Keratinocyte (primary cell): ENCODE data around the gene ZSWIM3. TPM values are rescaled to one million over a fixed set of nuclear protein-coding genes. Genes with fewer than 3 reads are reported as not detected.
A peak's percentile ranks its signal among the peaks of the same experiment; 100 is the strongest.

Experiments used
- DNase-seq: peaks from one replicate; pipeline ENCODE4 v3.0.0-alpha.2; 2011; ENCODE audit warnings: low read depth, missing footprints, low spot score
- FAIRE-seq: peaks from 2 replicates; lab custom pipeline; 2011; peaks lifted over from hg19 to GRCh38; lab: Jason Lieb, UNC
- H2AFZ ChIP-seq: 2 replicates; pipeline ENCODE4 v1.6.0; 2012; ENCODE audit warnings: low read length, control low read depth, inconsistent platforms; ENCODE audit not compliant: control insufficient read depth
- H3K27ac ChIP-seq: 2 replicates; pipeline ENCODE4 v1.5.1; 2011; ENCODE audit warnings: low read length; ENCODE audit not compliant: control insufficient read depth, insufficient read depth
- H3K27me3 ChIP-seq: 3 replicates; pipeline ENCODE4 v1.6.0; 2011; ENCODE audit warnings: low read length; ENCODE audit not compliant: control insufficient read depth, insufficient read depth; ENCODE audit errors: extremely low read depth
- H3K36me3 ChIP-seq, 2 experiments: 2 replicates in 1 of 2; 3 replicates in 1 of 2; pipeline ENCODE4 v1.5.1; 2011; ENCODE audit warnings: low read length in 2 of 2, mild to moderate bottlenecking in 1 of 2; ENCODE audit not compliant: control insufficient read depth in 2 of 2, insufficient read depth in 2 of 2; ENCODE audit errors: extremely low read depth in 1 of 2
- H3K4me1 ChIP-seq: 3 replicates; pipeline ENCODE4 v1.5.1; 2011; ENCODE audit warnings: low read length; ENCODE audit not compliant: control insufficient read depth, insufficient read depth; ENCODE audit errors: extremely low read depth
- H3K4me2 ChIP-seq: 3 replicates; pipeline ENCODE4 v1.6.0; 2011; ENCODE audit warnings: low read depth, low read length; ENCODE audit not compliant: control insufficient read depth, insufficient read depth; ENCODE audit errors: extremely low read depth
- H3K4me3 ChIP-seq, 3 experiments: fragments of 200-600 bp in 1 of 3; sonication (generic) in 1 of 3; 2 replicates in 2 of 3; 3 replicates in 1 of 3; pipeline ENCODE4 v1.5.1; 2011 to 2016; ENCODE audit warnings: low read length in 3 of 3, mild to moderate bottlenecking in 3 of 3, control low read depth in 2 of 3, inconsistent platforms in 1 of 3, low read depth in 1 of 3, mixed read lengths in 1 of 3, mixed run types in 1 of 3, moderate library complexity in 1 of 3; ENCODE audit not compliant: control insufficient read depth in 2 of 3, insufficient read depth in 2 of 3; ENCODE audit errors: extremely low read depth in 1 of 3
- H3K79me2 ChIP-seq: 2 replicates; pipeline ENCODE4 v1.6.0; 2012; ENCODE audit warnings: low read length; ENCODE audit not compliant: control insufficient read depth, insufficient read depth
- H3K9ac ChIP-seq: 3 replicates; pipeline ENCODE4 v1.6.0; 2011; ENCODE audit warnings: low read length; ENCODE audit not compliant: control insufficient read depth, insufficient read depth; ENCODE audit errors: extremely low read depth
- H3K9me1 ChIP-seq: 3 replicates; pipeline ENCODE4 v1.6.0; 2011; ENCODE audit warnings: low read length; ENCODE audit not compliant: control insufficient read depth, insufficient read depth; ENCODE audit errors: extremely low read depth
- H3K9me3 ChIP-seq: 2 replicates; pipeline ENCODE4 v1.5.1; 2012; ENCODE audit warnings: low read depth, low read length; ENCODE audit not compliant: control insufficient read depth
- H4K20me1 ChIP-seq: 3 replicates; pipeline ENCODE4 v1.6.0; 2011; ENCODE audit warnings: low read length; ENCODE audit not compliant: control insufficient read depth, insufficient read depth; ENCODE audit errors: extremely low read depth
- CTCF ChIP-seq, 3 experiments: IDR thresholded peaks in 1 of 3; conservative IDR thresholded peaks in 1 of 3; optimal IDR thresholded peaks in 1 of 3; 2 replicates in 2 of 3; 3 replicates in 1 of 3; pipeline versions ENCODE3 to v1.5.1; 2011; ENCODE audit warnings: low read length in 3 of 3, mild to moderate bottlenecking in 3 of 3, moderate library complexity in 2 of 3, control low read depth in 1 of 3, inconsistent platforms in 1 of 3; ENCODE audit not compliant: insufficient read depth in 2 of 3; ENCODE audit errors: extremely low read depth in 1 of 3
- EZH2 ChIP-seq: IDR thresholded peaks from one replicate; pipeline ENCODE4 v1.6.1; 2012; ENCODE audit warnings: inconsistent platforms, mild to moderate bottlenecking, low read length, moderate library complexity
- dilution Hi-C: fragments of 300-500 bp; cut with MboI; formaldehyde crosslinking; loops from one replicate; pipeline ENCODE4 v1.7.0; 2020; ENCODE audit warnings: low sequenced_read_pairs; ENCODE audit not compliant: extremely low pct_ligation_motif_present
- polyA plus RNA-seq, 5 experiments: library from polyadenylated mRNA; depleted of rRNA in 3 of 5; stranded (reverse) in 3 of 5; stranded (forward) in 1 of 5; unstranded in 1 of 5; fragments of >200 nt; gene quantifications; 1 replicate in 1 of 5; 2 replicates in 3 of 5; 3 replicates in 1 of 5; pipeline versions ENCODE4 v1.2.1 to v1.2.3, GENCODE V29; 2011 to 2012; ENCODE audit warnings: missing spikeins in 2 of 5, low read depth in 1 of 5, low replicate concordance in 1 of 5

ZSWIM3 gene
- polyA plus RNA-seq, 1 donor (not counting 4 experiments of a cell fraction or from before 2014, with no cell fraction given) = 2.0 TPM

- Histone ChIP-seq H3K9ac (no peak overlapping the region), H3K9me1 (peaks cover 4% of the 10 kb centered on the region), H3K36me3 (peaks cover 3 to 8% of the 10 kb centered on the region in 2 experiments), H3K27ac (peak overlapping the region; percentile 36), H3K4me3 (peak overlapping the region in 1 of 3 experiments; percentile 8), H4K20me1 (no peaks in the 10 kb centered on the region), H3K4me1 (peaks cover 29% of the 10 kb centered on the region), H2AFZ (no peak overlapping the region), H3K4me2 (peak overlapping the region; percentile 32), H3K27me3 (no peaks in the 10 kb centered on the region), H3K79me2 (no peaks in the 10 kb centered on the region), H3K9me3 (no peaks in the 10 kb centered on the region)
- dilution Hi-C loops = no loop called here
- FAIRE-seq = no peak
- DNase-seq = no peak
- TF ChIP-seq EZH2 = no peak
- no peak for TF ChIP-seq CTCF (optimal IDR thresholded peaks at IDR 0.05 in 1 of 3, IDR thresholded peaks at IDR 0.05 in 1 of 3, conservative IDR thresholded peaks at IDR 0.05 in 1 of 3; ENCODE audit: extremely low read depth in 1 of 3, insufficient read depth in 2 of 3, low read length in 3 of 3)
Measured at GRCh38 chr20:45909817-45910669, 52.6 kb downstream of the ZSWIM3 start.

GRCh38 chr20:45910670-45911485 is 53.5 kb downstream of the ZSWIM3 start:
- Histone ChIP-seq H3K36me3 (peaks cover 3 to 8% of the 10 kb centered on the region in 2 experiments), H4K20me1 (no peaks in the 10 kb centered on the region), H3K4me2 (peak overlapping the region; percentile 94), H3K9me1 (peaks cover 4% of the 10 kb centered on the region), H3K27me3 (no peaks in the 10 kb centered on the region), H3K27ac (peak overlapping the region; percentile 70), H3K9me3 (no peaks in the 10 kb centered on the region), H3K4me1 (peaks cover 22% of the 10 kb centered on the region), H3K4me3 (peak overlapping the region; percentile 45 to 71 (median 60)), H3K79me2 (no peaks in the 10 kb centered on the region), H3K9ac (peak overlapping the region; percentile 76), H2AFZ (peak overlapping the region; percentile 81)
- dilution Hi-C loops = no loop called here
- DNase-seq (peak; percentile 99), FAIRE-seq (peak; percentile 73)
- TF ChIP-seq CTCF (optimal IDR thresholded peaks at IDR 0.05 in 1 of 3, IDR thresholded peaks at IDR 0.05 in 1 of 3, conservative IDR thresholded peaks at IDR 0.05 in 1 of 3; ENCODE audit: extremely low read depth in 1 of 3, insufficient read depth in 2 of 3, low read length in 3 of 3) (no peak), EZH2 (no peak)
